Testis (tissue), 5 donors: ENCODE results near the gene CXCL17. TPM values are rescaled to one million over a fixed set of nuclear protein-coding genes. Genes with fewer than 3 reads are reported as not detected.
"Not testable (repeated sequence)": the region's sequence is repeated elsewhere in the genome, so short reads cannot be mapped to it uniquely, and the experiment has no call there.

Experiments used
- DNase-seq: peaks from one replicate; pipeline ENCODE4 v3.0.0-alpha.2; 2019
- H3K27ac ChIP-seq, 2 donors: fragments of 200-600 bp; sonication (generic); one replicate each; pipeline ENCODE4 v1.5.1; 2019
- H3K27me3 ChIP-seq: fragments of 200-600 bp; sonication (generic); one replicate; pipeline ENCODE4 v1.5.1; 2019
- H3K36me3 ChIP-seq: fragments of 200-600 bp; sonication (generic); one replicate; pipeline ENCODE4 v1.5.1; 2017; ENCODE audit warnings: low read depth; ENCODE audit errors: missing control alignments
- H3K4me1 ChIP-seq: fragments of 200-600 bp; sonication (generic); one replicate; pipeline ENCODE4 v1.5.1; 2019
- H3K4me3 ChIP-seq, 2 donors: fragments of 200-600 bp; sonication (generic); one replicate each; pipeline ENCODE4 v1.5.1; 2017 to 2019
- H3K9me3 ChIP-seq: fragments of 200-600 bp; sonication (generic); one replicate; pipeline ENCODE4 v1.5.1; 2017
- POLR2A ChIP-seq: fragments of 450-650 bp; IDR thresholded peaks from one replicate; pipeline ENCODE4 v1.6.1; 2017; ENCODE audit warnings: antibody characterized with exemption, mild to moderate bottlenecking, moderate library complexity
- WGBS, 2 donors: methylation state at CpG; one replicate each; pipeline ENCODE4 v1.1.5; 2018; 5-methylcytosine and 5-hydroxymethylcytosine counted together
- intact Hi-C: fragments of 100-400 bp; cut with DNase I; formaldehyde crosslinking; loops from one replicate; pipeline ENCODE4 v1.15.1; 2023; ENCODE audit warnings: low total_unique reads
- long read RNA-seq, 2 donors: transcript quantifications; one replicate each; lab custom pipeline, GENCODE V29; 2026
- polyA plus RNA-seq: library from polyadenylated mRNA; stranded (reverse); fragments of 350-450 nt; fragmentation: Illumina TruSeq; extraction: RNeasy Lipid Tissue Mini Kit (QIAGEN cat#74804); gene quantifications from one replicate; pipeline ENCODE4 v1.2.3, GENCODE V29; 2014; ENCODE audit warnings: low read depth, low replicate concordance; ENCODE audit not compliant: insufficient read depth
- total RNA-seq, 2 donors: library from RNA; depleted of rRNA; stranded (reverse); fragments of >200 nt; gene quantifications; one replicate each; pipeline ENCODE4 v1.2.3, GENCODE V29; 2016
- TF ChIP-seq, protein P1 (sequence below), 3 experiments: fragments of 450-650 bp in 2 of 3; fragments of 200-600 bp in 1 of 3; sonication (generic) in 1 of 3; IDR thresholded peaks; one replicate each; pipeline ENCODE4 v1.5.1; 2016 to 2019; ENCODE audit warnings: antibody characterized with exemption in 3 of 3, mild to moderate bottlenecking in 2 of 3, moderate library complexity in 1 of 3

CXCL17 gene, protein sequence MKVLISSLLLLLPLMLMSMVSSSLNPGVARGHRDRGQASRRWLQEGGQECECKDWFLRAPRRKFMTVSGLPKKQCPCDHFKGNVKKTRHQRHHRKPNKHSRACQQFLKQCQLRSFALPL
- total RNA-seq = not detected
- not detected for polyA plus RNA-seq
- long read RNA-seq, donor 1 = 0 reads
- long read RNA-seq, donor 2 = 0 reads

DNA sequence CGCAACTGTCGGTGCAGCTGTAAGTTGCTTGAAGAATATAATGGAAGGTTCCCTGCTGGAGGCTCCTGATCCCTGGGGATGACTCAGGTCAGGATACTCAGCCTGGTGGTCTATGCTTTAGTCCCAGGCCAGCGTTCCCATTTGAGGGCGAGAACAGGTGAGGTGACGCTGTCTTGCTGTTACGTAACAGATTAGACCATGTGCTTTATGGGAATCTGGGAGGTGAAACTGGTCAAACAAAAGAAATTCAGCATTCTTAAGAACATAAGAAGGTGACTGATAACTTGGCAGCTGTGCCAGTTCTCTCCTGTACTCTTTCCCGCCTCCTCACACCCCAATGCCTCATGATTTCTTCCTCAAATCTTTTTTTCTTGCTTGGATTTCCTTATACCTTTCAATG, at the start of gene CXCL17:
CXCL17 (minus strand) TSS at position 114 of the 400 bp plus-strand sequence. CDS start 114 bp downstream, outside the sequence.
- Histone ChIP-seq H3K4me3 (no peak within 1 kb of the TSS), H3K4me1 (peaks cover 6% of the 10 kb centered on the region), H3K27me3 (no peaks in the 10 kb centered on the region), H3K36me3 (no peaks in the 10 kb centered on the region), H3K9me3 (no peaks in the 10 kb centered on the region), H3K27ac (no peak within 1 kb of the TSS)
- no peak for DNase-seq
- 95 to 97% methylated on average over 7 of the region's 7 CpGs for WGBS, 2 donors
- intact Hi-C loops = no loop called here
- TF ChIP-seq, protein P1, sequence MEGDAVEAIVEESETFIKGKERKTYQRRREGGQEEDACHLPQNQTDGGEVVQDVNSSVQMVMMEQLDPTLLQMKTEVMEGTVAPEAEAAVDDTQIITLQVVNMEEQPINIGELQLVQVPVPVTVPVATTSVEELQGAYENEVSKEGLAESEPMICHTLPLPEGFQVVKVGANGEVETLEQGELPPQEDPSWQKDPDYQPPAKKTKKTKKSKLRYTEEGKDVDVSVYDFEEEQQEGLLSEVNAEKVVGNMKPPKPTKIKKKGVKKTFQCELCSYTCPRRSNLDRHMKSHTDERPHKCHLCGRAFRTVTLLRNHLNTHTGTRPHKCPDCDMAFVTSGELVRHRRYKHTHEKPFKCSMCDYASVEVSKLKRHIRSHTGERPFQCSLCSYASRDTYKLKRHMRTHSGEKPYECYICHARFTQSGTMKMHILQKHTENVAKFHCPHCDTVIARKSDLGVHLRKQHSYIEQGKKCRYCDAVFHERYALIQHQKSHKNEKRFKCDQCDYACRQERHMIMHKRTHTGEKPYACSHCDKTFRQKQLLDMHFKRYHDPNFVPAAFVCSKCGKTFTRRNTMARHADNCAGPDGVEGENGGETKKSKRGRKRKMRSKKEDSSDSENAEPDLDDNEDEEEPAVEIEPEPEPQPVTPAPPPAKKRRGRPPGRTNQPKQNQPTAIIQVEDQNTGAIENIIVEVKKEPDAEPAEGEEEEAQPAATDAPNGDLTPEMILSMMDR (IDR thresholded peaks at IDR 0.05) = no peak
- no peak for TF ChIP-seq POLR2A

DNA sequence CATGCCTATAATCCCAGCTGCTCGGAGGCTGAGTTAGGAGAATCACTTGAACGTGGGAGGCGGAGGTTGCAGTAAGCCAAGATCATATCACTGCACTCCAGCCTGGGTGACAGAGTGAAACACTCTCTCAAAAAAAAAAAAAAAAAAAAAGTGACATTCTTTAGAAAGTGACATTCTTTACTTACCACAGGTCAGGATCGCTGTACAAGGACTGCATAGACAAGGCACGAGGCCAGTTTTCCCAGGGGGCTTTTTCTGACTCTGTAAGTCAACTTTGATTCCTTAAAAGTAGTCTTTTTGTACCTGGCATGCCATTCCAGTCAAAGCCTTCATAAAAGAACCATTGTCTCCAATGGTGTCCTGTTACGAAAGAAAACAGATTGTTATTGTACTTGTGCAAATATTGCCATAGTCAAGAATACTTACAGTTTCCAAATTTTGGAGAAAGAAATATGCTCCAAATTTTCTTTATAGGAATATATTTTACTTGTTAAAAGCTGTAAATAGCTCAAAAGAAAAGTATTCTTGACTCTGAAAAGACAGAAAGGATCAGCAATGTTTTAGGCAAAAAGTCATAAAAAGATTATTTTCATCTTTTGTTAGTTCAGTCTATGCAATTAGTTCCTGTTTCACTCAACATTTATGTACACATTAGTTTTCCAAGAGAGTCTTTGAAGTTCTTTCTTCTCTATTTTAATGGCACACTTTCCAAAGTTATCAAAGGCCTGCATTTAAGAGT, 46.2 kb upstream of the CXCL17 start:
- no peak for TF ChIP-seq POLR2A
- TF ChIP-seq, protein P1 (IDR thresholded peaks at IDR 0.05) = no peak
- peak overlapping the region in 1 of 2 donors; percentile 22 for H3K27ac ChIP-seq
- no peaks in the 10 kb centered on the region for H3K9me3 ChIP-seq
- H3K27me3 ChIP-seq = no peaks in the 10 kb centered on the region
- peak; percentile 56 for DNase-seq
- peaks cover 8% of the 10 kb centered on the region for H3K4me1 ChIP-seq
- H3K36me3 ChIP-seq = no peaks in the 10 kb centered on the region
- intact Hi-C loops = no loop called here
- WGBS, 2 donors = 70 to 75% methylated on average over 6 of the region's 6 CpGs
- H3K4me3 ChIP-seq = no peak overlapping the region

DNA sequence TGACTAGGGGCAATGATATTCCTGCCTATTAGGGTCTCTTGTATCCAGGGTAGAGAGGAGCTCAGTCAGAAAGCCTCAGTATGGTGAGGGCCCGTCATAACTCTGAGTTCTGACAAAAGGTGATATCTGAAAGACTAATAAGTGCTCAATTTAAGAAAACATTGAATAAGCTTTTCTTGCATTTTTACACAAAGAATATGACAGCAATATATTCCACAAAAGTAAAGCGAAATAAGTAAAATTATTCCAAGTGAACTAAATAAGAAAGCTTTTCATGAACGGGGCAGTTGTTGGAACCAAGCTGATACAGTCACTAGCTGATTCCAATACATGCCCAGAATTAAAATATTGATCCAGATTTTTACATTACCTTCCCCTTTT, 45.0 kb upstream of the CXCL17 start:
- no peaks in the 10 kb centered on the region for H3K9me3 ChIP-seq
- DNase-seq = no peak
- TF ChIP-seq POLR2A = no peak
- TF ChIP-seq, protein P1 (IDR thresholded peaks at IDR 0.05) = no peak
- no peaks in the 10 kb centered on the region for H3K27me3 ChIP-seq
- no peak overlapping the region for H3K4me3 ChIP-seq
- no peaks in the 10 kb centered on the region for H3K36me3 ChIP-seq
- intact Hi-C loops = no loop called here
- peaks cover 8% of the 10 kb centered on the region for H3K4me1 ChIP-seq
- WGBS, 2 donors = 81 to 82% methylated on average over 3 of the region's 3 CpGs
- peak overlapping the region; percentile 4 to 55 for H3K27ac ChIP-seq

DNA sequence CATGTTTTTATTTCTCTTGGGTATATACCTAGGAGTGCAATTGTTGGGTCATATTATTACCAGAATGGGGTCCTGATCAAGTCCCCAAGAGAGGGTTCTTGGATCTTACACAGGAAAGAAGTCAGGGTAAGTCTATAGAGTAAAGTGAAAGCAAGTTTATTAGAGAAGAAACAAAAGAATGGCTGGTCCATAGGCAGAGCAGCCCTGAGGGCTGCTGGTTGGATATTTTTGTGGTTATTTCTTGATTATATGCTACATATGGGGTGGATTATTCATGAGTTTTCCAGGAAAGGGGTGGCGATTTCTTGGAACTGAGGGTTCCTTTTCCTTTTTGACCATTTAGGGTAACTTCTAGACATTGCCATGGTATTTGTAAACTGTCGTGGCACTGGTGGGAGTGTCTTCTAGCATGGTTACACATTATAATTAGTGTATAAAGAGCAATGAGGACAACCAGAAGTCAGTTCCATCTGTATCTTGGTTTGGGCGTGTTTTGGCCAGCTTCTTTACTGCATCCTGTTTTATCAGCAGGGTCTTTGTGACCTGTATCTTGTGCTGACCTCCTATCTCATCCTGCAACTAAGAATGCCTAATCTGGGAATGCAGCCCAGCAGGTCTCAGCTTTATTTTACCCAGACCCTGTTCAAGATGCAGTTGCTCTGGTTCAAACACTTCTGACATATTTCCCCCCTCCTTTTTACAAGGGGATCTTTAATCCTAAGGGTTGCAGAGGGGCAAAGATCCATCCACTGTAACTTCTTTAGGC, 44.5 kb upstream of the CXCL17 start:
- WGBS, 2 donors = 51 to 54% methylated on average over 3 of the region's 3 CpGs

DNA sequence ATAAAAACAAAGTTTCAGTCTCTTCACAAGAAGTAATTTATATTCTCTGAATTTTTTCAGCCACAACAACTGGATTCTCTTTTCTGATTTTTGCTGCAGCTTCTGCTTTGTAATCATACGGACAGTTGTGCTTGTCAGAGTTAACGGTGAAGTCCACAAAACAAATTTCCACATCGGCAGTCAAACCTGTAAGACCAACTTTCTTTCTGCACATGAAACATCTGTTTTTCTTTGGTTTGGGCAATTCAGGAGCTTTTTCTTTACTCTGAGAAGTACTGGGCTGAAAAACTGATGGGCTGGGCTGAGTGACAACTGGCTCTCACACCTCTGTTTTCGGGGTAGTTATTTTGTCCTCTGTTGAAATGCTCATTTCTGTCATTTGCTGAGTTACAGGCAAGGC, 42.3 kb upstream of the CXCL17 start:
- H3K36me3 ChIP-seq, H3K27ac ChIP-seq, intact Hi-C loops, H3K4me3 ChIP-seq, H3K27me3 ChIP-seq, DNase-seq, H3K9me3 ChIP-seq: not testable (repeated sequence)
- peaks cover 12% of the 10 kb centered on the region for H3K4me1 ChIP-seq
- 85 to 90% methylated on average over 4 of the region's 4 CpGs for WGBS, 2 donors

More for the DNA sequence above, 44.5 kb upstream of the CXCL17 start:
- DNase-seq = peak; percentile 41
- H3K36me3 ChIP-seq = no peaks in the 10 kb centered on the region
- TF ChIP-seq, protein P1 (IDR thresholded peaks at IDR 0.05) = no peak
- TF ChIP-seq POLR2A = no peak
- no peak overlapping the region for H3K4me3 ChIP-seq
- H3K27ac ChIP-seq = peak overlapping the region; percentile 4 to 55
- peaks cover 8% of the 10 kb centered on the region for H3K4me1 ChIP-seq
- H3K9me3 ChIP-seq = no peaks in the 10 kb centered on the region
- H3K27me3 ChIP-seq = no peaks in the 10 kb centered on the region
- intact Hi-C loops = no loop called here
